H1 (cell line): Measurements from ENCODE around the gene CACNA1C. TPM values are rescaled to one million over a fixed set of nuclear protein-coding genes. Genes with fewer than 3 reads are reported as not detected.

Source experiments
- CTCF ChIA-PET: fragments of 300-600 bp; sonication (Branson Sonifier 250); formaldehyde crosslinking; loops from one replicate; lab custom pipeline; 2021; ENCODE audit not compliant: partially characterized antibody; lab: Charles Lee
- POLR2A ChIA-PET: fragments of 300-600 bp; sonication (Branson Sonifier 250); formaldehyde crosslinking; loops from one replicate; lab custom pipeline; 2021; ENCODE audit warnings: inconsistent platforms; ENCODE audit not compliant: partially characterized antibody; lab: Charles Lee
- DNase-seq, 2 experiments: peaks; one replicate each; pipeline versions ENCODE4 v3.0.0 to v3.0.0-alpha.2; 2010 to 2022; ENCODE audit warnings: low spot score in 2 of 2, low read depth in 1 of 2, mixed read lengths in 1 of 2
- FAIRE-seq: peaks from 2 replicates; lab custom pipeline; 2011; peaks lifted over from hg19 to GRCh38; lab: Jason Lieb, UNC
- H2AFZ ChIP-seq: 2 replicates; pipeline ENCODE4 v1.8.1; 2012; ENCODE audit warnings: low read length, inconsistent platforms
- H2AK5ac ChIP-seq: 2 replicates; pipeline ENCODE4 v1.6.1; 2013; ENCODE audit warnings: low read depth, low read length
- H2BK120ac ChIP-seq: replicated peaks from 2 replicates; pipeline ENCODE3; 2013; ENCODE audit warnings: low read depth, low read length, inconsistent platforms
- H2BK12ac ChIP-seq: 2 replicates; pipeline ENCODE4 v1.6.1; 2013; ENCODE audit warnings: low read depth, low read length
- H2BK15ac ChIP-seq: 2 replicates; pipeline ENCODE4 v1.6.1; 2013; ENCODE audit warnings: low read length
- H2BK20ac ChIP-seq: 2 replicates; pipeline ENCODE4 v1.6.1; 2013; ENCODE audit warnings: low read length
- H2BK5ac ChIP-seq: 2 replicates; pipeline ENCODE4 v1.6.1; 2013; ENCODE audit warnings: low read depth, low read length
- H3K14ac ChIP-seq: 2 replicates; pipeline ENCODE4 v1.6.1; 2013; ENCODE audit warnings: inconsistent platforms; ENCODE audit not compliant: insufficient read length
- H3K18ac ChIP-seq: 2 replicates; pipeline ENCODE4 v1.6.1; 2013; ENCODE audit warnings: low read length; ENCODE audit errors: extremely low read depth
- H3K23ac ChIP-seq: 2 replicates; pipeline ENCODE4 v1.6.1; 2013; ENCODE audit warnings: inconsistent platforms; ENCODE audit not compliant: insufficient read length
- H3K23me2 ChIP-seq: 2 replicates; pipeline ENCODE4 v1.6.1; 2013; ENCODE audit warnings: low read depth, low read length
- H3K27ac ChIP-seq: 2 replicates; pipeline ENCODE4 v1.6.1; 2011; ENCODE audit warnings: low read depth, low read length, inconsistent platforms
- H3K27me3 ChIP-seq, 4 experiments: replicated peaks in 1 of 4; 1 replicate in 1 of 4; 2 replicates in 3 of 4; pipeline versions ENCODE4 v1.6.1 to v1.8.1; 2011 to 2013; ENCODE audit warnings: low read length in 3 of 4, mild to moderate bottlenecking in 3 of 4, inconsistent platforms in 2 of 4, mixed read lengths in 2 of 4, moderate library complexity in 1 of 4; ENCODE audit not compliant: control insufficient read depth in 3 of 4, insufficient read depth in 3 of 4; ENCODE audit errors: extremely low read depth in 1 of 4
- H3K36me3 ChIP-seq, 4 experiments: 2 replicates each; pipeline versions ENCODE4 v1.6.1 to v1.8.1; 2011 to 2013; ENCODE audit warnings: mild to moderate bottlenecking in 4 of 4, low read length in 3 of 4, moderate library complexity in 2 of 4, control low read depth in 1 of 4, inconsistent platforms in 1 of 4; ENCODE audit not compliant: insufficient read depth in 4 of 4, control insufficient read depth in 2 of 4
- H3K4ac ChIP-seq: replicated peaks from 2 replicates; pipeline ENCODE3; 2013; ENCODE audit warnings: low read length, low read depth, mixed read lengths, inconsistent platforms; ENCODE audit not compliant: insufficient read length
- H3K4me1 ChIP-seq, 4 experiments: replicated peaks in 1 of 4; 1 replicate in 1 of 4; 2 replicates in 3 of 4; pipeline versions ENCODE4 v1.6.1 to v1.8.1; 2011 to 2013; ENCODE audit warnings: low read length in 3 of 4, inconsistent platforms in 2 of 4, mixed read lengths in 1 of 4; ENCODE audit not compliant: insufficient read depth in 4 of 4, control insufficient read depth in 3 of 4
- H3K4me2 ChIP-seq, 2 experiments: 2 replicates each; pipeline versions ENCODE4 v1.6.1 to v1.8.1; 2011 to 2013; ENCODE audit warnings: low read depth in 2 of 2, low read length in 2 of 2, control low read depth in 1 of 2, inconsistent platforms in 1 of 2, mild to moderate bottlenecking in 1 of 2; ENCODE audit not compliant: insufficient read depth in 1 of 2
- H3K4me3 ChIP-seq, 4 experiments: fragments of 200-600, 300-600 bp in 1 of 4; sonication (generic), shearing (Covaris generic), sonication (Bioruptor Twin) in 1 of 4; 2 replicates each; pipeline versions ENCODE4 v1.5.1 to v1.8.1; 2011 to 2016; ENCODE audit warnings: low read length in 4 of 4, low read depth in 3 of 4, control low read depth in 2 of 4, inconsistent platforms in 2 of 4, mild to moderate bottlenecking in 2 of 4, mixed read lengths in 1 of 4, moderate library complexity in 1 of 4; ENCODE audit not compliant: insufficient read depth in 2 of 4; ENCODE audit errors: extremely low read depth in 1 of 4
- H3K56ac ChIP-seq: replicated peaks from 2 replicates; pipeline ENCODE3; 2013; ENCODE audit warnings: low read depth, mild to moderate bottlenecking, mixed read lengths, low read length, inconsistent platforms; ENCODE audit not compliant: insufficient read length
- H3K79me1 ChIP-seq: 2 replicates; pipeline ENCODE4 v1.6.1; 2013; ENCODE audit warnings: low read depth, low read length, control low read depth
- H3K79me2 ChIP-seq, 2 experiments: 2 replicates each; pipeline versions ENCODE4 v1.6.1 to v1.8.1; 2012 to 2013; ENCODE audit warnings: low read length in 2 of 2, mild to moderate bottlenecking in 2 of 2, inconsistent platforms in 1 of 2; ENCODE audit not compliant: insufficient read depth in 2 of 2, control insufficient read depth in 1 of 2
- H3K9ac ChIP-seq, 4 experiments: replicated peaks in 1 of 4; 1 replicate in 1 of 4; 2 replicates in 3 of 4; pipeline versions ENCODE4 v1.6.1 to v1.8.1; 2011 to 2013; ENCODE audit warnings: low read depth in 3 of 4, low read length in 3 of 4, control low read depth in 2 of 4, mild to moderate bottlenecking in 2 of 4, moderate library complexity in 2 of 4, inconsistent platforms in 1 of 4; ENCODE audit errors: extremely low read depth in 1 of 4
- H3K9me3 ChIP-seq, 2 experiments: 2 replicates each; pipeline versions ENCODE4 v1.6.1 to v1.8.1; 2012 to 2013; ENCODE audit warnings: mild to moderate bottlenecking in 2 of 2, moderate library complexity in 2 of 2, control low read depth in 1 of 2, inconsistent platforms in 1 of 2, low read depth in 1 of 2, low read length in 1 of 2, mixed read lengths in 1 of 2; ENCODE audit not compliant: insufficient read depth in 2 of 2
- H4K20me1 ChIP-seq, 2 experiments: replicated peaks in 1 of 2; 2 replicates each; pipeline versions ENCODE3 to v1.8.1; 2011 to 2013; ENCODE audit warnings: inconsistent platforms in 2 of 2, low read length in 2 of 2, mild to moderate bottlenecking in 1 of 2; ENCODE audit not compliant: insufficient read depth in 2 of 2, control insufficient read depth in 1 of 2
- H4K5ac ChIP-seq: 2 replicates; pipeline ENCODE4 v1.6.1; 2013; ENCODE audit warnings: low read length, low read depth, mixed read lengths, inconsistent platforms; ENCODE audit not compliant: insufficient read length
- H4K8ac ChIP-seq: 2 replicates; pipeline ENCODE4 v1.8.0; 2013; ENCODE audit warnings: mild to moderate bottlenecking, moderate library complexity, low read length, inconsistent platforms; ENCODE audit not compliant: insufficient read depth; ENCODE audit errors: extremely low read depth
- H4K91ac ChIP-seq: replicated peaks from 2 replicates; pipeline ENCODE3; 2013; ENCODE audit warnings: low read length, mixed read lengths, inconsistent platforms; ENCODE audit not compliant: insufficient read length
- CBX8 ChIP-seq: fragments of 300-800, 300-1000 bp; sonication (generic); IDR thresholded peaks from 2 replicates; pipeline ENCODE4 v1.7.1; 2016; ENCODE audit warnings: low read depth, low read length, borderline replicate concordance
- TAF7 ChIP-seq: optimal IDR thresholded peaks from 2 replicates; pipeline ENCODE3; 2011; ENCODE audit warnings: low read depth, mild to moderate bottlenecking, inconsistent platforms, low read length, moderate library complexity, borderline replicate concordance
- WGBS, 2 experiments: shearing (Covaris generic) in 1 of 2; methylation state at CpG; one replicate each; pipeline versions ENCODE4 v1.1.6 to v1.1.7; 2013 to 2015; ENCODE audit warnings: low lambda C conversion rate in 2 of 2, mixed read lengths in 2 of 2, inconsistent platforms in 1 of 2, low coverage in 1 of 2, missing lambda C conversion rate in 1 of 2; ENCODE audit not compliant: insufficient replicate concordance in 2 of 2, insufficient coverage in 1 of 2, insufficient read length in 1 of 2; ENCODE audit errors: extremely low coverage in 1 of 2, missing lambda C conversion rate in 1 of 2; 5-methylcytosine and 5-hydroxymethylcytosine counted together
- polyA plus RNA-seq, 7 experiments: library from polyadenylated mRNA; depleted of rRNA in 3 of 7; stranded (reverse) in 5 of 7; unstranded in 2 of 7; fragments of >200 nt in 5 of 7; fragments of 200-250 nt in 2 of 7; gene quantifications; 1 replicate in 5 of 7; 2 replicates in 1 of 7; 4 replicates in 1 of 7; pipeline versions ENCODE4 v1.2.1 to v1.2.3, GENCODE V29; 2011 to 2013; ENCODE audit warnings: missing spikeins in 2 of 7, mixed read lengths in 2 of 7
- total RNA-seq: library from RNA; stranded (reverse); fragmentation: NEBNext Ultra II Directional; extraction: Animal tissue kit (Norgen Biotek cat#: 25700); gene quantifications from 2 replicates; pipeline ENCODE4 v1.2.1, GENCODE V29; 2021
- TF ChIP-seq, protein P1 (sequence below): IDR thresholded peaks from 2 replicates; pipeline ENCODE4 v1.6.1; 2011; ENCODE audit warnings: low read length, improper control_type of control experiment

Gene CACNA1C
- total and polyA plus RNA-seq, 2 of the 8 experiments (the other 6 are each of a cell fraction or from before 2014, with no cell fraction given) = 1.3 TPM

DNA sequence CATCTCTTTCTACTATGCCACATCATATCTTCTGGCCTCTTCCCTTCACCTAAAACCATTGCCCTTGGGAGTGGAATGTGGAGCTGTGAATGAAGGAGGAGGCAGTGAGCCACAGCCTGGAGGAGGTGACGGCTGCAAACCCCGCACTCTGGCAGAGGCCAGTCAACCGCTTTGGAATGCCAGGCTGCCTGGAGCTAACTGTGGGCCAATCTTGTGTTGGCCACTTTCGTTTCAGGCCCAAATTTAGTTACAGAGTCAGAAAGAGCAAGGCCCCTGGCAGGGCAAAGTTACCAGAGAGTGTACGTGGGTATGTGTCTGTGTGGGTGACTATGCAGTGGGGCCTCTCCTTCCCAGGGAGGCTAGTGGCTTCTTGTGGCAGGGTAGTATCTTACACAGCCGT lies 40.1 kb downstream of the CACNA1C start:
- H3K27ac ChIP-seq = no peak overlapping the region
- 0 out of 2 replicates have a peak, but pooled peaks cover 3% of the 10 kb centered on the region for H3K23me2 ChIP-seq
- no peak overlapping the region for H3K56ac ChIP-seq
- CTCF ChIA-PET = interaction anchor here (0.9 to 1.8 kb wide), 5 partner anchors 35 to 261 kb away, joined by 3 to 5 read pairs (median 3); no protein-coding TSS in a partner anchor
- H3K9me3 ChIP-seq = no peaks in the 10 kb centered on the region
- no peak overlapping the region for H3K4ac ChIP-seq
- DNase-seq = no peak
- H2AFZ ChIP-seq = no peak overlapping the region
- no peak overlapping the region for H4K91ac ChIP-seq
- 87% methylated on average over 6 of the region's 6 CpGs; no CpG with 5 or more reads in 1 of the 2 experiments for WGBS, 2 experiments
- H2BK120ac ChIP-seq = no peak overlapping the region
- H3K9ac ChIP-seq = no peak overlapping the region
- H3K23ac ChIP-seq = no peak overlapping the region
- no peak overlapping the region for H3K4me3 ChIP-seq
- no peak overlapping the region for H2AK5ac ChIP-seq
- no peaks in the 10 kb centered on the region for H3K79me2 ChIP-seq
- H3K36me3 ChIP-seq = no peaks in the 10 kb centered on the region
- H4K8ac ChIP-seq = 0 out of 2 replicates have a peak overlapping the region, but pooled peaks have one; percentile 76
- H2BK12ac ChIP-seq = no peak overlapping the region
- no peak overlapping the region for H3K18ac ChIP-seq
- no peaks in the 10 kb centered on the region; a peak in 1 of 7 replicates for H3K4me1 ChIP-seq
- H3K79me1 ChIP-seq = no peaks in the 10 kb centered on the region
- no peak overlapping the region for H4K5ac ChIP-seq
- H2BK5ac ChIP-seq = no peak overlapping the region
- H3K14ac ChIP-seq = no peak overlapping the region
- no peak overlapping the region for H2BK15ac ChIP-seq
- H3K4me2 ChIP-seq = no peak overlapping the region
- POLR2A ChIA-PET = interaction anchor here (1.3 kb wide), 1 partner anchor 8 kb away, joined by 3 read pairs; no protein-coding TSS in a partner anchor
- H3K27me3 ChIP-seq = peaks cover 0 to 1% (median 0%) of the 10 kb centered on the region in 4 experiments; a peak in 1 of 7 replicates
- H2BK20ac ChIP-seq = no peak overlapping the region
- peaks cover 0 to 1% of the 10 kb centered on the region in 2 experiments for H4K20me1 ChIP-seq
- TF ChIP-seq CBX8 (no peak), TAF7 (no peak)
- TF ChIP-seq, protein P1, sequence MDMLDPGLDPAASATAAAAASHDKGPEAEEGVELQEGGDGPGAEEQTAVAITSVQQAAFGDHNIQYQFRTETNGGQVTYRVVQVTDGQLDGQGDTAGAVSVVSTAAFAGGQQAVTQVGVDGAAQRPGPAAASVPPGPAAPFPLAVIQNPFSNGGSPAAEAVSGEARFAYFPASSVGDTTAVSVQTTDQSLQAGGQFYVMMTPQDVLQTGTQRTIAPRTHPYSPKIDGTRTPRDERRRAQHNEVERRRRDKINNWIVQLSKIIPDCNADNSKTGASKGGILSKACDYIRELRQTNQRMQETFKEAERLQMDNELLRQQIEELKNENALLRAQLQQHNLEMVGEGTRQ = no peak
- TF ChIP-seq, all 59 proteins: peak for 0
- no peak for FAIRE-seq
